Hippocampal formation (tissue), 2 donors: ENCODE measurements around the gene SURF4.
"Not testable (repeated sequence)": the region's sequence is repeated elsewhere in the genome, so short reads cannot be mapped to it uniquely, and the experiment has no call there.

Experiments
- DNase-seq, 2 donors: peaks; one replicate each; lab custom pipeline; 2025; lab: John Stamatoyannopoulos, UW

Gene SURF4

DNA sequence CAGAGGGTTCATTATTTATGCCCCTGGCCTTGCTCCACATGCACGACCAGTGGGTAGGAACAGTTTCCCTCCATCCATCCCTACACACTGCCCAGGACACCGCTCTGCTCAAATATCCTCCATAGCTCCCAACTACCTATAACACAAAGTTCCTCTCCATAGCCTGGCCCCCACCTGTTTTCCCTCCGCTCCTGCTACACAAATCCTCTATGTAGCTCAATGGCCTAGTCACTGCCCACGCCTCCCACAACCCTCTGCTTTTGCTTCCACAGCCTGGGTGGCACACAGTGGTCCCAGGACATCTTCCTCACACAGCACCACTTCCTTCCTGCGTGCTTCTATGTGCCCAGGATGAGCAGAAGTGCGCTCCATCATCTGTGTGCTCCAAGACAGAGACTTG lies 21.5 kb upstream of the SURF4 start:
- no peak for DNase-seq

DNA sequence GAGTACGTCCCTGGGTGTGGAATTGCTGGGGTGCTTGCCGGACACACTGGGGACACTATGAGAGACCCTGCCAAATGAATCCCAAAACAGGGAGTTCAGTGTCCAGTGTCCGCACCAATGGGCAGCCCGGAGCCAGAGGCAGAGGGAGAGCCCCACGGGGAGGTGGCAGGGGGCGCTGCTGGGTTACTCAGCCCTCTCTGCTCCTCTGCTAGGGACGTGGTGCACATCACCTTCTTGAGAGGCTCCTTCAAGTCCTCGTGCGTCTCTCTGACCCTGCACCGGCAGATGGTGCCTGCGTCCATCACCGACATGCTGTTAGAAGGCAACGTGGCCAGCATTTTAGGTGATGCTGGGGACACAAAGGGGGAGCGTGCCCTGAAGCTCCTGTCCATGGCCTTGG lies 21.1 kb upstream of the SURF4 start:
- DNase-seq: no peak

DNA sequence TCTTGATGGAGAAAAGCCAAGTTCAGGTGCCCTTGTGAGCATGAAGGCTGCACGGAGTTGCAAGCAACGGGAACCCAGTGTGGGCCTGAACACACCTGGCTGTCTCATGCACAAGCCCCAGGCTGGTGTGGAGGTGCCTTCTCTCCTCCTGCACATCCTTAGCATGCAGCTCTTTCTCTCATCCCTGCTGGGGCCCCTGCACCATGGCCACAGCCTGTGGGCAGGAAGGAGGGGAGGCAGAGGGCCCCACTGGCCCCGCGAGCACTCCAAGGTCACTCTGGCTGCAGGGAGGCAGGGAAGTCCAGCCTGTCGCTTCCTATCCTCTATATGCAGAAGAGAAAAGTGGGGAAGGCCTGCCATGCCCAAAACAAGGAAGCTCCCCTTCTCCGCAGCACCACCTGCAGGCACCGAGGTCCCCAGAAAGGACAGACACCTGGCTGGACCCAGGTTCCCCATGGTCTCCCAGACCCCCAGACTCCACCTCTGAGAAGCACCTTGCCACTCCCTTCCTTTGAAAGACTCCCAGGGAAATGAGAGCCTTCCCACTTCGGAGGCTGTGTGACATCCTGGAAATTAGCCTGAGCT lies 18.9 kb upstream of the SURF4 start:
- DNase-seq: no peak

DNA sequence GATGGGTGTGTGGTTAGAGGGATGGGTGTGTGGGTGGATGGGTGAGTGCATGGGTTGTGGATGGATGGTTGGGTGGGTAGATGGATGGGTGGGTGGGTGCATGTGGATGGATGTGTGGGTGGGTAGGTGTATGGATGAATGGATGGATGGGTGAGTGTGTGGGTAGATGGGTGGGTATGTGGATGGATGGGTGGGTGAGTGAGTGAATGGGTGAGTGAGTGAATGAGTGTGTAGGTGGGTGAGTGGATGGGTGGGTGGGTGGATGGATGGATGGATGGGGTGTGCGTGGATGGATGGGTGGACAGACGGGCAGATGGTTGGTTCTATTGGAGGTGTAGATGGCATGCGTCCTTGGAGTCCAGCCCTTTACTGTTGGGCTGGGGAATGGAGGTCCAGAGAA lies 17.5 kb upstream of the SURF4 start:
- DNase-seq: no peak

DNA sequence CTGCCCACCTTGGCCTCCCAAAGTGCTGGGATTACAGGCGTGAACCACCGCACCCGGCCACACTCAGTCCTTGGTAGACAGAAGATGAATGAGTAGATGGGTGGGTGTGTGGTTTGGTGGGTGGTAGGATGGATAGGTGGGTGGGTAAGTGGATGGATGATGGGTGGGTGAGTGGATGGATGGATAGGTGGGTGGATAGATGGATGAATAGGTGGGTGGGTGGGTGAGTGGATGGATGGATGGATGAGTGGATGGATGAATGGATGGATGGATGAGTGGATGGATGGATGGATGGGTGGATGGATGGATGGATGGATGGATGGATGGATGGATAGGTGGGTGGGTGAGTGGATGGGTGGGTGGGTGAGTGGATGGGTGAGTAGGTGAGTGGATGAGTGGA lies 16.4 kb upstream of the SURF4 start:
- DNase-seq: not testable (repeated sequence)

DNA sequence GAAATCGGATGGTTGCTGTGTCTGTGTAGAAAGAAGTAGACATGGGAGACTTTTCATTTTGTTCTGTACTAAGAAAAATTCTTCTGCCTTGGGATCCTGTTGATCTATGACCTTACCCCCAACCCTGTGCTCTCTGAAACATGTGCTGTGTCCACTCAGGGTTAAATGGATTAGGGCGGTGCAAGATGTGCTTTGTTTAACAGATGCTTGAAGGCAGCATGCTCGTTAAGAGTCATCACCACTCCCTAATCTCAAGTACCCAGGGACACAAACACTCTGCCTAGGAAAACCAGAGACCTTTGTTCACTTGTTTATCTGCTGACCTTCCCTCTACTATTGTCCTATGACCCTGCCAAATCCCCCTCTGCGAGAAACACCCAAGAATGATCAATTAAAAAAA lies 15.6 kb upstream of the SURF4 start:
- DNase-seq: not testable (repeated sequence)

DNA sequence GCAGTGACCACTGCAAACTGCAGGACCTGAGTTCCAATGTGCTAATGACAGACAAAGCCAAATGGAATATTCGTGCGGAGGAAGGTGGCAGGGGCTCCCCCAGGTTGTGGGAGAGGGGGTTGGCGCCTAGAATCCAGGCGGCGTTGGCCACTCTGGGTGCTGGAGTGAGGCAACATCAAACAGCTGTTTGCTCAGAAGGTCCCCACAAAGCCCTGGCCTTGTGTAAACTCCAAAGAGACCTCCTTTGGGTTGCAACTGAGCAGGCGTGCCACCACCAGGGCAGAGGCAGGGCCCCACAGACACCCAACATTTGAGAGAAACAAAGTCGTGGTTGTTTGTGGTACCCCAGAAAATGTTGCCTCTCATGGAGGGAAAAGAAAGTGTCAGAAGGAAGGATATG lies 14.9 kb upstream of the SURF4 start:
- no peak for DNase-seq

DNA sequence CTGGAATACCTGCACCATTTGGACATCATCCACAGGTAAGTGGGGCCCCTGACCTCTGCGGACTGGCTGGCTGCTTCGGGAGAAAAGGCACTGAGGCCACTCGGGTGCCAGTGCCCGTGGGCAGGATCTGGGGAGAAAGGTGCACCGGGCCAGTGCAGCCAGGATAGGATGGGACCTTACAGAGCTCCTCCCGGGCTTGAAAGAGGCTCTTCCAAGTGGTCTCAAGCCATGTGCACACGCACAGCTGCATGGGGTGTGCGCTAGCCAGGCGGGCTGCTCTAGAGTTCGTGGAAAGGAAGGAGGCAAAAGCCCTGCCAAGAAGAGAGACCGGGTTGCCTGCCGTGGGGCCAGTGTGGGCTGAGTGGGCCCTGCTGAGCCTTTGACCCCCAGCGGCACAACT lies 13.7 kb upstream of the SURF4 start:
- DNase-seq: no peak

DNA sequence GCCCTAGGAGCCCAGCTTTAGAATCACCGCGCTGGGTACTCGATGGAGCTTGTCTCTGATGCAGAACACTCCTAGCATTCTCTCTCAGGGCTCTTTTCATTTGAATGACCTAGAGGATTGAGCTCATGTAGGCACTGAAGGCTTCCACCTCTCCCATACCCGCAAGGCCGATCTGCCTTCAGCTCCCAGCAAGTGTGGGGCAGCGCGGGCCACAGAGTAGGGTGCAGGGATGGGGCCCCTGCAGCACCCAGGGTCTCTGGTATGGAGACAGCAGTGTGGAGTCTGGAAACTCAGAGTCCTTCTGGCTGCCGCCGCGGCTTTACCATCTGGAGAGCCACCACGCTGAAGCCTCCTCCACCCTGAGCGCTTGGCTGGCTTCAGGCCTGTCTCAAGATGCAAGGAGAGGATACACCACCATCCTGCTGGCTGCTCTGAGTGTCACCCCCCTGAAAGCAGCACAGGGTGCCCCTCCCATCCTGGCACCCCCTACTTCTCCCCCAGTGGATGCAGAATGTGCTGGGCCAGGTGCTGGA lies 13.2 kb upstream of the SURF4 start:
- no peak for DNase-seq

DNA sequence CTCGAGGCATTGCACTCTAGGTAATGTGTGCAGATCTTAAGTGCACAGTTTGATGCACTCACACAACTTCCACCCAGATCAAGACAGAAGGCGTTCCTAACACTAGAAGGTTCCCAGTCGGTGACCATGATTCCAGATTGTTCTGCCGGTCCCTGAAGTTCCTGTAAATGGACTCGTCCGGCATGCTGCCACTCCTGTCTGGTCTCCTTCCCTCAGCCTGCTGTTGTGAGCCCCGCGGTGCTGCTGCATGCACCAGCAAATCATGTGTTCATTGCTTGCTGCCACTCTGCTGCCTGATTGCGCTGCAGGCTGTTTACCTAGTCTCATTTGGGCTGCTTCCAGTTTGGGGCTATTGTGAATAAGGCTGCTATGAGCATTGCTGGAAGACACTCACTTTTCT lies 11.8 kb upstream of the SURF4 start:
- no peak for DNase-seq

DNA sequence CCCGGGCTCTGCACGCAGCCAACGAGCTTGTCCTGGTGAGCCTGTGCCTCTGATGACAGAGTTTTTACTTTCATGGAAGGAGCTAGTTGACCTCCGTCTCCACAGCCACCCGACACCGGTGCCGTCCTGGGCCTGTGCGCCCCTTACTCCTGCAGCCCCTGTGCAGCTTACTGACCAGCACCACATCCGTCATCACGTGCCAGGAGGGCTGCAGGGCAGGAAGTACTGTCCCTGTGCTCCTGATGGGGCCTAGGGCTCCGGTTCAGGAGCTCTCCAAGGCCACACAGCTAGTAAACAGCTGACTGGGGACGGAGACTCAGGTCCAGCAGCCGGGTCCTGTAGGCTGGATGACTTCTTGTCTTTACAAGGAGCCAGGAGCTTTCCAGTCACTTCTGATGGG lies 10.5 kb upstream of the SURF4 start:
- no peak for DNase-seq

DNA sequence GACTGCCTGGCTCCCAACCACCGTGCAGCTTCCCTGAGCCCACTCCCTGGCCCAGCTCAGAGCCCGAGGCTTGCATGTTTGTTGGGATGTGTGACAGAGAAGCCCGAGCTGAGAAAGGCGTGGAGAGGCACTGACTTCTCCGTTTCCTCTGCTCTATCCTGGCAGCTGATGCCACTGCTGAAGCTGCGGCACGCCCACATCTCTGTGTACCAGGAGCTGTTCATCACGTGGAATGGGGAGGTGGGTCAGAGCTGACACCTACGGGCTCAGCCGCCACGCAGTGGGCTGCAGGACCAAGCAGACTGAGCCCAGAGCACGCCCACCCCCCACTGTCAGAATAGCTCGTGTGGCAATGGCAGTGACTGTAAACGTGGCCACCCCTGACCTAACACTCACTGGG lies 9.6 kb upstream of the SURF4 start:
- no peak for DNase-seq

DNA sequence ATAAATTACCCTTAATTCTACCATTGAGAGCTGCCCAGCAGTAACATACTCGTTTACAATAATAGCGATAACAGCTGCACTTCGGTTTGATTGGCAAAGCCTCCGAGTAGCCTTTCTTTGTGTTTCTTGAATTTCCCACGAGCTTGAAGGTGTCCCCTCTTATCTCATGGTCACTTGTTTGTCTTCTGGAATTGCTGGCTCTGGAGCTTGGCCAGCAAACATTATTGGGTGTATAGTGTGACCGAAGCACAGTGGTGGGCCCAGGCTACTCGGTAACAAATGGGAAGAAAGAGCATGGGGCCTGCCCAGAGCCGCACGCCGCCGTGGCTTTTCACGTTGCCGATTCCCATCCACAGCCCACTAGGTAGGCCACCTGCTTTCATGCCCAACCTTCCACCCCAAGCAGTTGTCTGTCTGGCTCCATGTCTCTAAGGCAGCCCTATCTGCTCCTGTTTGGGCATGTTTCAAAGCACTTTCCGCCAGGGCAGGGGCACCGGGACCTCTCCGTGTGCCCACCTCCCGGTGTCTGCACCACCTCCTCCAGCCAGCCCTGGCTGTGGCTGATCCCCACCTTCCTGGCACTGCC lies 9.0 kb upstream of the SURF4 start:
- DNase-seq: no peak

DNA sequence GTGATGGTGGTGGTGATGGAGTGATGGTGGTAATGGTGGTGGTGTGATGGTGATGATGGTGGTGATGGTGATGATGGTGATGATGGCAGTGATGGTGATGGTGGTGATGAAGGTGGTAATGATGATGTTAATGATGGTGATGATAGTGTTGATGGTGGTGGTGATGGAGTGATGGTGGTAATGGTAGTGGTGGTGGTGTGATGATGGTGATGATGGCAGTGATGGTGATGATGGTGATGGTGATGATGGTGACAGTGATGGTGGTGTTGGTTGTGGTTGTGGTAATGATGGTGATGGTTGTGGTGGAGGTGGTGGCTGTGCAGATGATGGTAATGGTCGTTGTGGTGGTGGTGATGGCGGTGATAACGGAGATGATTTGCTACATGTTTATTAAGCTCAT lies 7.6 kb upstream of the SURF4 start:
- no peak for DNase-seq

DNA sequence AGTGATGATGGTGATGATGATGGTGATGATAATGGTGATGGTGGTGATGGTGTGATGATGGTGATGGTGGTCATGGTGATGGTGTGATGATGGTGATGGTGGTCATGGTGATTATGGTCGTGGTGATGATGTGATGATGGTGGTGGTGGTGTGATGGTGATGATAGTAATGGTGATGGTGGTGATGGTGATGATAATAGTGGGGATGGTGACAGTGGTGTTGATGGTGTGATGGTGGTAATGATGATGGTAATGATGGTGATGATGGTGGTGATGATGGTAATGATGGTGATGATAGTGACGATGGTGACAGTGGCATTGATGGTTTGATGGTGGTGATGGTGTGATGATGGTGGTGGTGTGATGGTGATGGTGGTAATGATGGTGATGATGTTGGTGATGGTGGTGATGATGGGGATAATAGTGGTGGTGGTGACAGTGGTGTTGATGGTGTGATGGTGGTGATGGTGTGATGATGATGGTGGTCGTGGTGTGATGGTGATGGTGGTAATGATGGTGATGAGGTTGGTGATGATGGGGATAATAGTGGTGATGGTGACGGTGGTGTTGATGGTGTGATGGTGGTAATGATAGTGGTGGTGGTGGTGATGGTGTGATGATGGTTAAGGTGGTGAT lies 6.8 kb upstream of the SURF4 start:
- no peak for DNase-seq

DNA sequence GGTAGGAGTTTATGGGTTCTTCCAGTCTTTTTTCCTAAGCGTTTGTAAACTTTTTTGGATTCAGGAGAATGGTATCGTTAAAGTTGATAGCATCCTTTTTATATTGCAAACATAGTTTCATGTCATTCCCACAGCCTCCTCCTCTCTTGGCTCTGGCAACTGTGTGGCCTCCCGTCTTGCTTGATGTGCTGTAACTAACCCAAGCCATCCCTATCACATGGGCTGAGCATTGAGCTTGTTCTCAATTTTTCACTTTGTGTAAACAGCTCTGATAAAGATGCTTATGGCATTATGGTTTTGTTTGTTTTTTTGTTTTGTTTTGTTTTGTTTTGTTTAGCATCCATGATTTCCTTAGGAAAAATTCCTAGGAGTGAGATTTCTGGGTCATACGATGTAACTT lies 4.9 kb upstream of the SURF4 start:
- DNase-seq: no peak

DNA sequence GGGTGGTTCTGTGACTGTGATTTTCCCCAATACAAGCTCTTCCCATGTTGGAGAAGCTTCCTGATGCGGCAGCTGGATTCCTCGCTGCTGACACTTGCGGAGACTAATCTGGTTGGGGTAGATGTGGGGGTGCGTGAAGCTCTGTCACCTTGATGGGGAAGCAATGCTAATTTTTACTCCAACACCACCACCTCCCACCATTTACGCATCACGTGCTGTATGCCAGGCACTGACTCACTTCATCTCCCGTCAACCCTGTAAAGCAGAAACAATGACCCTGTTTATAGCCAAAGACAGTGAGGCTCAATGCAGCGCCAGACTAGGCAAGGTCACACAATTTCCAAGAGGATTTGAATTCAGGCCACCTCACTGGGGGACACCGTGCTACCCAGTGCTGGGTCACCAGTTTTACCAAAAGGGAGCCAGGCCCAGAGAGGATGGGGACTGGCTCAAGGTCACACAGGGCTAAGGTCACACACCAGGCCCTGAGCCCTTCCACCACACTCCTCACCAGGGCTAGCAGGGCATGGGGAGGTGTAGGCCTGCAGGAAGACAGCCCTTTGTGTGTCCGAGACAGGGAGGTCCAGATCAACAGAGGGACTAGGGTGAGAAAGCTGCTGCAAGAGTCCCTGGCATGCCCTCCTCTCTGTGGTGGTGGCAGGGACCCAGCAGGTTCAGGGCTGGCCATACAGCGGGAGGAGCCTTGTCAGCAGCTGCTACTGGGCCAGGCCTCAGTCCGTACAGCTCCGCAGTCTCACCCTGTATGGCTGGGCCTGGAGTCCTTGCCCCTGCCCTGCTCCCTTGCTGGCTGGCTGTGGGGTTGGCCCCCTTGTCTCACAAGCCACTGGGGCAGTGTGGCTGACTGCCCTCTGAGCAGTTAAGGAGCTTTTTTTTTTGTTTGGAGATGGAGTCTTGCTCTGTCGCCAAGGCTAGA lies 3.6 kb upstream of the SURF4 start:
- no peak for DNase-seq

DNA sequence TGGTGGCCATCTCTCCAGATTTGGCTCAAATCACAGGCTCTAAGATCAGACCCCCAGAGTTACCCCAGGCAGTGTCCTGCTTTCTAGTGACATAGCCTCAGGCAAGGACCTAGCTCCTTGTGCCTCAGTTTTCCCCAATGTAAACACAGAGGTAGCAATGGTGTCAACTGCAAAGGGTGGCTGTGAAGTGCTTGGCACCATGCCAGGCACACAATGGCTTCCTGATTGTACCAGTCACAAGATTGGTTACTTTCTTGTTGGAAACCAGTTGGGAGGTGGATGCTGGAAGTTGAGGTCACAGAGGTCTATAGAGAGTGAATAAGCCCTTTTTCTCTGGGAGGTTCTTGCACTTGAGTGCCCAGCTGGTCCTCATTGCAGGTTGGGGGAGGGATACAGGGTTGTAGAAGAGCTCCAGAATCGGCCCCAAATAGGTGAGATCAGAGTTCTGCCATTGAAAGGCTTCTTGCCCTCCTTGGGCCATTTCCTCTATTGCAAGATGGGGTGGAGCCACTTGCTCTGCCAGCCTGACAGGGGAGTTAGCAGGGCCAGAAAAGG lies 2.6 kb upstream of the SURF4 start:
- DNase-seq: no peak

DNA sequence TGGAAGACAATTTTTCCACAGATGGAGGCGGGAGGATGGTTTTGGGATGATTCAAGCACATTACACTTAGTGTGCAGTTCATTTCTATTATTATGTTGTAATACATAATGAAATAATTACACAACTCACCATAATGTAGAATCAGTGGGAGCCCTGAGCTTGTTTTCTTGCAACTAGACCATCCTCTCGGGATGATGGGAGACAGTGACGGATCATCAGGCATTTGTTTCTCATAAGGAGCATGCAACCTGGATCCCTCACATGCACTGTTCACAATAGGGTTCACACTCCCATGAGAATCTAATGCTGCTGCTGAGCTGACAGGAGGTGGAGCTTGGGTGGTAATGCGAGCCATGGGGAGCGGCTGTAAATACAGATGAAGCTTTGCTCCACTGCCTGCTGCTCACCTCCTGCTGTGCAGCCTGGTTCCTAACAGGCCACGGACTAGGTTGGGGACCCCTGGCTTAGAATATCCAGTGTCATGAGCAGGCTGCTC lies 1.9 kb upstream of the SURF4 start:
- no peak for DNase-seq

DNA sequence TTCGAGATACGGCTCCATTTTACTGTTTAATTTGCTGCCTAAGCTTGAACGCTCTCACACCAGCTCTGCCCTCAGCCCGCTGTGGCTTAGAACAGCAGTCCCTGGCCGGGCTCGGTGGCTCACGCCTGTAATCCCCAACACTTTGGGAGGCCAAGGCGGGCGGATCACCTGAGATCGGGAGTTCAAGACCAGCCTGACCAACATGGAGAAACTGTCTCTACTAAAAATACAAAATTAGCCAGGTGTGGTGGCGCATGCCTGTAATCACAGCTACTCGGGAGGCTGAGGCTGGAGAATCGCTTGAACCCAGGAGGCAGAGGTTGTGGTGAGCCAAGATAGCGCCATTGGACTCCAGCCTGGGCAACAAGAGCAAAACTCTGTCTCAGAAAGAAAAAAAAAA lies 1.4 kb upstream of the SURF4 start:
- DNase-seq: not testable (repeated sequence)

DNA sequence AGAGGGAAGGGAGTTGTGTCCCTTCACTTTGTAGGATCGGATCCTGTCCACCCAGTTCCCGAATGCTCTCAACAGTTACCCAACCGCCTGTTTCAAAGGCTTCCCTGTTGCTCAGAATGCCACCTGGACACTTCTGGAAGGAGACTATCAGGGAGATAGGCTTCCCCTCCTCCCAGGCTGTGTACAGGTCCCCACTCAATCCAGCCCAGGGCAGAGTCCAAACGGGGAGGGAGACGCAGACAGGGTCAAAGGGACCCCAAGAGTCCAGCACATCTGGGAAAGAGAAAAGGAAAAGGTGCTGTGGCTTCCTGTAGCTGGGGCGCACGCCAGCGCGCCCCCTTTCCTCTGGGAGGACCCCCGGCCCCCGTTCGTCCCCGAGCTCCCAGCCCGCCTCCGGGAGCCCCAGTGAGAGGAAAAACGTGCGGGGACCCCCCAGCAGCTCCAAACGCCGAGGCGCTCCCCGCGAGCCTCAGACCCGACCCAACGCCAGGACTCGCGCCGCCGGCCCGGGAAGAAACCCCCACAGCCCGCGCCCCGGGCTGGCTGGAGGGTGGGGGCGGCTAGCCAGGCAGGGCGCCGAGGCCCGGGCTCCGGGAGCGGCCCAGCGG lies 640 bp downstream of the SURF4 start:
- DNase-seq: no peak
